Psoas muscle (tissue), 8 donors: ENCODE data around the gene CAMTA1. TPM values are rescaled to one million over a fixed set of nuclear protein-coding genes. Genes with fewer than 3 reads are reported as not detected.
A peak's percentile ranks its signal among the peaks of the same experiment; 100 is the strongest.

Experiments
- ATAC-seq, 4 donors: fragments of 200-7000 bp; cut with Tn5 transposase; one replicate each; pipeline ENCODE4 v1.9.1; 2020; ENCODE audit warnings: moderate library complexity in 3 of 4, mild to moderate bottlenecking in 2 of 4
- DNase-seq, 2 donors: peaks; one replicate each; pipeline ENCODE4 v3.0.0-alpha.2; 2020
- H3K27ac ChIP-seq: fragments of 200-600 bp; one replicate; pipeline ENCODE4 v1.8.0; 2022
- H3K27me3 ChIP-seq, 3 donors: fragments of 200-600 bp in 1 of 3; one replicate each; pipeline versions ENCODE4 v1.6.1 to v1.8.0; 2013 to 2022; ENCODE audit warnings: low read length in 2 of 3, mild to moderate bottlenecking in 2 of 3, moderate library complexity in 1 of 3; ENCODE audit not compliant: insufficient read depth in 3 of 3
- H3K36me3 ChIP-seq, 2 donors: fragments of 200-600 bp in 1 of 2; one replicate each; pipeline versions ENCODE4 v1.6.1 to v1.8.0; 2013 to 2022; ENCODE audit warnings: low read depth in 1 of 2, mild to moderate bottlenecking in 1 of 2, moderate library complexity in 1 of 2; ENCODE audit not compliant: insufficient read depth in 1 of 2
- H3K4me1 ChIP-seq: fragments of 200-600 bp; one replicate; pipeline ENCODE4 v1.8.0; 2022
- H3K4me3 ChIP-seq: fragments of 200-600 bp; one replicate; pipeline ENCODE4 v1.8.0; 2022; ENCODE audit warnings: mild to moderate bottlenecking
- H3K9me3 ChIP-seq: fragments of 200-600 bp; one replicate; pipeline ENCODE4 v1.8.0; 2022
- CTCF ChIP-seq: fragments of 200-600 bp; IDR thresholded peaks from one replicate; pipeline ENCODE4 v1.8.0; 2022; ENCODE audit warnings: antibody characterized with exemption
- WGBS, 3 donors: extraction: QIAGEN DNeasy Blood & Tissue Kit; methylation state at CpG; one replicate each; pipeline versions ENCODE4 v1.1.6 to v1.1.7; 2013; 5-methylcytosine and 5-hydroxymethylcytosine counted together
- intact Hi-C, 2 donors: fragments of 100-400 bp; cut with DNase I; formaldehyde crosslinking; loops; one replicate each; pipeline versions ENCODE4 v1.11.0 to v1.14.2; 2022
- polyA plus RNA-seq, 3 donors: library from polyadenylated mRNA; stranded (reverse); fragments of 200-250 nt; gene quantifications; one replicate each; pipeline ENCODE4 v1.2.3, GENCODE V29; 2013
- total RNA-seq, 4 donors: library from RNA; stranded (reverse); fragmentation: NEBNext Ultra II Directional in 2 of 4; extraction: Animal tissue kit (Norgen Biotek cat#: 25700) in 2 of 4; gene quantifications; one replicate each; pipeline versions ENCODE4 v1.2.1 to v1.2.4, GENCODE V29; 2021 to 2023
- donor health status: healthy with polysubstance abuse.
- donor health status: DM: no; HTN: no; CAD: no; lungs with moderate emphysema.
- donor health status: Bipolar disorder and iron deficiency.
- donor health status: healthy.
- donor health status: DM: yes; HTN: yes; CAD: no.
- donor health status: DM: no; HTN: no; CAD: no.
- donor health status: DM: no; HTN: no; CAD: no.
- donor health status: DM: yes; HTN: yes; CAD: no.

The CAMTA1 gene
- total and polyA plus RNA-seq, 7 donors, result 64.6 to 206 (median 76.5) TPM

- ATAC-seq (peak; percentile 81 to 93 (median 92)), DNase-seq (peak; percentile 35 to 74)
- WGBS, 3 donors, result 19 to 32% (median 27%) methylated on average over 14 of the region's 14 CpGs
- no peak for TF ChIP-seq CTCF
- H3K36me3 ChIP-seq, result no peaks in the 10 kb centered on the region
- H3K27ac ChIP-seq, result peak overlapping the region; percentile 74
- H3K4me1 ChIP-seq, result peaks cover 21% of the 10 kb centered on the region
- intact Hi-C loops, result no loop called here
- H3K9me3 ChIP-seq, result no peaks in the 10 kb centered on the region
- no peak overlapping the region for H3K4me3 ChIP-seq
- peaks cover 0 to 8% (median 0%) of the 10 kb centered on the region in 3 donors for H3K27me3 ChIP-seq
Observed at GRCh38 chr1:7290971-7291970, 506.0 kb downstream of the CAMTA1 start.

GRCh38 chr1:7292036-7292681, 506.9 kb downstream of the CAMTA1 start:
- Histone ChIP-seq H3K36me3 (no peaks in the 10 kb centered on the region), H3K9me3 (no peaks in the 10 kb centered on the region), H3K4me1 (peaks cover 21% of the 10 kb centered on the region), H3K4me3 (no peak overlapping the region), H3K27ac (peak overlapping the region; percentile 74), H3K27me3 (peaks cover 0 to 8% (median 0%) of the 10 kb centered on the region in 3 donors)
- ATAC-seq, result no peak
- no peak for TF ChIP-seq CTCF
- intact Hi-C loops, result no loop called here
- no peak for DNase-seq
- WGBS, 3 donors, result 39 to 48% (median 40%) methylated on average over 10 of the region's 10 CpGs

- WGBS, 3 donors, result 34 to 41% (median 36%) methylated on average over 17 of the region's 17 CpGs
- Histone ChIP-seq H3K9me3 (no peaks in the 10 kb centered on the region), H3K4me1 (peaks cover 21% of the 10 kb centered on the region), H3K4me3 (no peak overlapping the region), H3K27me3 (peaks cover 0 to 8% (median 0%) of the 10 kb centered on the region in 3 donors), H3K27ac (no peak overlapping the region), H3K36me3 (no peaks in the 10 kb centered on the region)
- TF ChIP-seq CTCF, result no peak
- no peak for ATAC-seq
- no peak for DNase-seq
- intact Hi-C loops, result no loop called here
Observed at GRCh38 chr1:7292714-7293419, 507.6 kb downstream of the CAMTA1 start.

GRCh38 chr1:7293702-7294629, 508.7 kb downstream of the CAMTA1 start:
- DNase-seq, result no peak
- Histone ChIP-seq H3K27ac (no peak overlapping the region), H3K9me3 (no peaks in the 10 kb centered on the region), H3K27me3 (peaks cover 0 to 8% (median 0%) of the 10 kb centered on the region in 3 donors), H3K36me3 (no peaks in the 10 kb centered on the region), H3K4me1 (peaks cover 25% of the 10 kb centered on the region), H3K4me3 (no peak overlapping the region)
- 45 to 50% (median 50%) methylated on average over 16 of the region's 16 CpGs for WGBS, 3 donors
- no peak for TF ChIP-seq CTCF
- no peak for ATAC-seq
- intact Hi-C loops, result no loop called here
